Hepatocyte (in vitro differentiated cells): ENCODE measurements around the gene EIF4ENIF1.

Experiments used
- EZH2 ChIP-seq: fragments of 200-600 bp; sonication (generic); IDR thresholded peaks from 2 replicates; pipeline ENCODE4 v1.6.1; 2016; ENCODE audit warnings: antibody characterized with exemption, mild to moderate bottlenecking, borderline replicate concordance
- TF ChIP-seq, protein P1 (sequence below): fragments of 200-600 bp; sonication (generic); IDR thresholded peaks from 2 replicates; pipeline ENCODE4 v1.5.1; 2016; ENCODE audit warnings: antibody characterized with exemption, mild to moderate bottlenecking; ENCODE audit not compliant: poor library complexity

DNA sequence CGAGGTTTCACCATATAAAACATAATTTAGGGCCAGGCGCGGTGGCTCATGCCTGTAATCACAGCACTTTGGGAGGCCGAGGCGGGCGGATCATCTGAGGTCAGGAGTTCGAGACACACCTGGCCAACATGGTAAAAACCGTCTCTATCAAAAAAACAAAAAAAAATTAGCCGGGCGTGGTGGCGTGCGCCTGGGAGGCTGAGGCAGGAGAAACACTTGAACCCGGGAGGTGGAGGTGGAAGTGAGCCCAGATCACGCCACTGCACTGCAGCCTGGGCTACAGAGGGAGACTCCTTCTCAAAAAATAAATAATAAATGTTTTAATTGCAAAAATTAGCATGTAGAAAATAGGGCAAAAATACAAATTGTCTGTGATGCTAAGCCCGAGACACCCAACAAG is 5.7 kb upstream of the EIF4ENIF1 start:
- TF ChIP-seq, protein P1, sequence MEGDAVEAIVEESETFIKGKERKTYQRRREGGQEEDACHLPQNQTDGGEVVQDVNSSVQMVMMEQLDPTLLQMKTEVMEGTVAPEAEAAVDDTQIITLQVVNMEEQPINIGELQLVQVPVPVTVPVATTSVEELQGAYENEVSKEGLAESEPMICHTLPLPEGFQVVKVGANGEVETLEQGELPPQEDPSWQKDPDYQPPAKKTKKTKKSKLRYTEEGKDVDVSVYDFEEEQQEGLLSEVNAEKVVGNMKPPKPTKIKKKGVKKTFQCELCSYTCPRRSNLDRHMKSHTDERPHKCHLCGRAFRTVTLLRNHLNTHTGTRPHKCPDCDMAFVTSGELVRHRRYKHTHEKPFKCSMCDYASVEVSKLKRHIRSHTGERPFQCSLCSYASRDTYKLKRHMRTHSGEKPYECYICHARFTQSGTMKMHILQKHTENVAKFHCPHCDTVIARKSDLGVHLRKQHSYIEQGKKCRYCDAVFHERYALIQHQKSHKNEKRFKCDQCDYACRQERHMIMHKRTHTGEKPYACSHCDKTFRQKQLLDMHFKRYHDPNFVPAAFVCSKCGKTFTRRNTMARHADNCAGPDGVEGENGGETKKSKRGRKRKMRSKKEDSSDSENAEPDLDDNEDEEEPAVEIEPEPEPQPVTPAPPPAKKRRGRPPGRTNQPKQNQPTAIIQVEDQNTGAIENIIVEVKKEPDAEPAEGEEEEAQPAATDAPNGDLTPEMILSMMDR = no peak
- TF ChIP-seq EZH2 = no peak
